Testis (tissue), 2 donors: ENCODE results near the gene NUP35.

ENCODE experiments used
- CTCF ChIP-seq, 3 experiments: fragments of 450-650 bp in 2 of 3; fragments of 200-600 bp in 1 of 3; sonication (generic) in 1 of 3; IDR thresholded peaks; one replicate each; pipeline ENCODE4 v1.5.1; 2016 to 2019; ENCODE audit warnings: antibody characterized with exemption in 3 of 3, mild to moderate bottlenecking in 2 of 3, moderate library complexity in 1 of 3
- POLR2A ChIP-seq: fragments of 450-650 bp; IDR thresholded peaks from one replicate; pipeline ENCODE4 v1.6.1; 2017; ENCODE audit warnings: antibody characterized with exemption, mild to moderate bottlenecking, moderate library complexity

GRCh38 chr2:183105402-183106134 lies 18.7 kb upstream of the NUP35 start:
- no peak for TF ChIP-seq CTCF (IDR thresholded peaks at IDR 0.05)
- TF ChIP-seq POLR2A, result no peak
